Prostate gland (tissue), 2 donors: ENCODE measurements around the gene KSR2.

Source experiments
- POLR2A ChIP-seq: fragments of 450-650 bp; IDR thresholded peaks from one replicate; pipeline ENCODE4 v1.6.1; 2016; ENCODE audit warnings: antibody characterized with exemption, mild to moderate bottlenecking
- TF ChIP-seq, protein P1 (sequence below), 4 experiments: fragments of 200-600 bp in 2 of 4; fragments of 450-650 bp in 2 of 4; sonication (generic) in 2 of 4; IDR thresholded peaks; 1 replicate in 3 of 4; 2 replicates in 1 of 4; pipeline ENCODE4 v1.5.1; 2016 to 2019; ENCODE audit warnings: antibody characterized with exemption in 4 of 4, mild to moderate bottlenecking in 2 of 4, moderate library complexity in 2 of 4

DNA sequence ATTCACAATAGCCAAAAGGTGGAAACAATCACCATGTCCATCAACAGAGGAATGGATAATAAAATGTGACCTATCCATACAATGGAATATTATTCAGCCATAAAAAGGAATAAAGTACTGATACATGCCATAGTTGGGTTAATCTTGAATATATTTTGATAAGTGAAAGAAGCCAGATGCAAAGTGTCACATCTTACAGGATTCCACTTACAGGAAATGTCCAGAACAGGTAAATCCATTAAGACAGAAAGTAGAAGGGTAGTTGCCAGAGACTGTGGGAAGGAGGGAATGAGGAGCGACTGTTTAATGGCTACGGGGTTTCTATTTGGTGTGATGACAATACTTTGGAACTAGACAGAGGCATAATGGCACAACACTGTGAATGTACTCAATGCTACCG is 171.6 kb downstream of the KSR2 start:
- TF ChIP-seq, protein P1, sequence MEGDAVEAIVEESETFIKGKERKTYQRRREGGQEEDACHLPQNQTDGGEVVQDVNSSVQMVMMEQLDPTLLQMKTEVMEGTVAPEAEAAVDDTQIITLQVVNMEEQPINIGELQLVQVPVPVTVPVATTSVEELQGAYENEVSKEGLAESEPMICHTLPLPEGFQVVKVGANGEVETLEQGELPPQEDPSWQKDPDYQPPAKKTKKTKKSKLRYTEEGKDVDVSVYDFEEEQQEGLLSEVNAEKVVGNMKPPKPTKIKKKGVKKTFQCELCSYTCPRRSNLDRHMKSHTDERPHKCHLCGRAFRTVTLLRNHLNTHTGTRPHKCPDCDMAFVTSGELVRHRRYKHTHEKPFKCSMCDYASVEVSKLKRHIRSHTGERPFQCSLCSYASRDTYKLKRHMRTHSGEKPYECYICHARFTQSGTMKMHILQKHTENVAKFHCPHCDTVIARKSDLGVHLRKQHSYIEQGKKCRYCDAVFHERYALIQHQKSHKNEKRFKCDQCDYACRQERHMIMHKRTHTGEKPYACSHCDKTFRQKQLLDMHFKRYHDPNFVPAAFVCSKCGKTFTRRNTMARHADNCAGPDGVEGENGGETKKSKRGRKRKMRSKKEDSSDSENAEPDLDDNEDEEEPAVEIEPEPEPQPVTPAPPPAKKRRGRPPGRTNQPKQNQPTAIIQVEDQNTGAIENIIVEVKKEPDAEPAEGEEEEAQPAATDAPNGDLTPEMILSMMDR (IDR thresholded peaks at IDR 0.05) = no peak
- no peak for TF ChIP-seq POLR2A
